ENCODE measurements around the gene CCDC102B.

CCDC102B gene

GRCh38 chr18:68965817-68966216, 167.9 kb downstream of the CCDC102B start:
- Histone ChIP-seq H3K4me3 (ENCODE audit: low read depth, low read length) (no peak overlapping the region), H3K36me3 (ENCODE audit: control insufficient read depth in 1 of 2, insufficient read depth in 2 of 2, low read length in 2 of 2) (no peaks in the 10 kb centered on the region), H2BK12ac (ENCODE audit: low read length) (no peak overlapping the region), H3K4me2 (ENCODE audit: low read length) (no peak overlapping the region), H3K14ac (ENCODE audit: low read length) (no peak overlapping the region), H3K27me3 (ENCODE audit: insufficient read depth, low read length) (no peaks in the 10 kb centered on the region), H4K91ac (ENCODE audit: low read depth, low read length) (no peak overlapping the region), H2AFZ (ENCODE audit: insufficient read depth, low read length, poor library complexity) (no peak overlapping the region), H2BK5ac (ENCODE audit: low read depth, low read length, poor library complexity) (no peak overlapping the region), H2BK120ac (ENCODE audit: insufficient read depth, low read length, poor library complexity) (no peak overlapping the region), H3K18ac (ENCODE audit: low read length) (no peak overlapping the region), H4K8ac (ENCODE audit: low read depth, low read length) (no peak overlapping the region), H4K12ac (ENCODE audit: low read depth, low read length) (no peak overlapping the region), H3K9me3 (ENCODE audit: insufficient read depth, low read depth, low read length) (no peaks in the 10 kb centered on the region), H2AK5ac (ENCODE audit: low read length) (no peak overlapping the region), H3K4ac (ENCODE audit: low read depth, low read length) (no peak overlapping the region), H3K79me2 (ENCODE audit: control insufficient read depth, insufficient read depth, low read length, poor library complexity) (no peaks in the 10 kb centered on the region), H3K79me1 (ENCODE audit: low read length) (no peaks in the 10 kb centered on the region), H3K27ac (ENCODE audit: low read depth, low read length) (no peak overlapping the region), H3K9ac (ENCODE audit: low read length) (no peak overlapping the region), H3K4me1 (ENCODE audit: control insufficient read depth in 1 of 2, insufficient read depth in 2 of 2, low read length in 2 of 2) (no peaks in the 10 kb centered on the region), H3K23ac (ENCODE audit: low read length) (no peak overlapping the region)
- WGBS (ENCODE audit: extremely low coverage, insufficient coverage, insufficient read length), result no CpG with 5 or more reads among the region's 3 CpGs
- no peak for DNase-seq

GRCh38 chr18:68969027-68969426, 171.1 kb downstream of the CCDC102B start:
- no peaks in the 10 kb centered on the region for H3K27me3 ChIP-seq (ENCODE audit: insufficient read depth, low read length)
- H3K36me3 ChIP-seq (ENCODE audit: control insufficient read depth in 1 of 2, insufficient read depth in 2 of 2, low read length in 2 of 2), result no peaks in the 10 kb centered on the region
- no peak overlapping the region for H2BK5ac ChIP-seq (ENCODE audit: low read depth, low read length, poor library complexity)
- H3K18ac ChIP-seq (ENCODE audit: low read length), result no peak overlapping the region
- no peak overlapping the region for H2BK120ac ChIP-seq (ENCODE audit: insufficient read depth, low read length, poor library complexity)
- no peak overlapping the region for H3K4me2 ChIP-seq (ENCODE audit: low read length)
- no CpG with 5 or more reads among the region's 5 CpGs for WGBS (ENCODE audit: extremely low coverage, insufficient coverage, insufficient read length)
- no peak overlapping the region for H2BK12ac ChIP-seq (ENCODE audit: low read length)
- no peak overlapping the region for H2AFZ ChIP-seq (ENCODE audit: insufficient read depth, low read length, poor library complexity)
- H3K27ac ChIP-seq (ENCODE audit: low read depth, low read length), result no peak overlapping the region
- H3K79me2 ChIP-seq (ENCODE audit: control insufficient read depth, insufficient read depth, low read length, poor library complexity), result no peaks in the 10 kb centered on the region
- H3K14ac ChIP-seq (ENCODE audit: low read length), result no peak overlapping the region
- H2AK5ac ChIP-seq (ENCODE audit: low read length), result no peak overlapping the region
- no peak overlapping the region for H3K4me3 ChIP-seq (ENCODE audit: low read depth, low read length)
- H3K9ac ChIP-seq (ENCODE audit: low read length), result no peak overlapping the region
- H3K23ac ChIP-seq (ENCODE audit: low read length), result no peak overlapping the region
- H4K91ac ChIP-seq (ENCODE audit: low read depth, low read length), result no peak overlapping the region
- H3K4ac ChIP-seq (ENCODE audit: low read depth, low read length), result no peak overlapping the region
- H4K8ac ChIP-seq (ENCODE audit: low read depth, low read length), result no peak overlapping the region
- no peaks in the 10 kb centered on the region for H3K4me1 ChIP-seq (ENCODE audit: control insufficient read depth in 1 of 2, insufficient read depth in 2 of 2, low read length in 2 of 2)
- H4K12ac ChIP-seq (ENCODE audit: low read depth, low read length), result no peak overlapping the region
- no peaks in the 10 kb centered on the region for H3K79me1 ChIP-seq (ENCODE audit: low read length)
- DNase-seq, result no peak
- H3K9me3 ChIP-seq (ENCODE audit: insufficient read depth, low read depth, low read length), result no peaks in the 10 kb centered on the region

GRCh38 chr18:68972176-68972575, 174.3 kb downstream of the CCDC102B start:
- Histone ChIP-seq H3K4me1 (ENCODE audit: control insufficient read depth in 1 of 2, insufficient read depth in 2 of 2, low read length in 2 of 2) (no peaks in the 10 kb centered on the region), H4K8ac (ENCODE audit: low read depth, low read length) (no peak overlapping the region), H3K14ac (ENCODE audit: low read length) (no peak overlapping the region), H3K79me2 (ENCODE audit: control insufficient read depth, insufficient read depth, low read length, poor library complexity) (no peaks in the 10 kb centered on the region), H3K4me3 (ENCODE audit: low read depth, low read length) (no peak overlapping the region), H3K23ac (ENCODE audit: low read length) (no peak overlapping the region), H2BK12ac (ENCODE audit: low read length) (no peak overlapping the region), H3K4ac (ENCODE audit: low read depth, low read length) (no peak overlapping the region), H3K9me3 (ENCODE audit: insufficient read depth, low read depth, low read length) (no peaks in the 10 kb centered on the region), H3K79me1 (ENCODE audit: low read length) (no peaks in the 10 kb centered on the region), H2AFZ (ENCODE audit: insufficient read depth, low read length, poor library complexity) (no peak overlapping the region), H4K12ac (ENCODE audit: low read depth, low read length) (no peak overlapping the region), H3K27ac (ENCODE audit: low read depth, low read length) (peak overlapping the region; percentile 33), H3K27me3 (ENCODE audit: insufficient read depth, low read length) (no peaks in the 10 kb centered on the region), H3K4me2 (ENCODE audit: low read length) (no peak overlapping the region), H2AK5ac (ENCODE audit: low read length) (no peak overlapping the region), H3K18ac (ENCODE audit: low read length) (no peak overlapping the region), H2BK120ac (ENCODE audit: insufficient read depth, low read length, poor library complexity) (no peak overlapping the region), H3K9ac (ENCODE audit: low read length) (no peak overlapping the region), H2BK5ac (ENCODE audit: low read depth, low read length, poor library complexity) (no peak overlapping the region), H3K36me3 (ENCODE audit: control insufficient read depth in 1 of 2, insufficient read depth in 2 of 2, low read length in 2 of 2) (no peaks in the 10 kb centered on the region), H4K91ac (ENCODE audit: low read depth, low read length) (no peak overlapping the region)
- WGBS (ENCODE audit: extremely low coverage, insufficient coverage, insufficient read length), result no CpG with 5 or more reads among the region's 5 CpGs
- peak; percentile 48 to 82 for DNase-seq

GRCh38 chr18:68979737-68980136, 181.9 kb downstream of the CCDC102B start:
- H3K4me3 ChIP-seq (ENCODE audit: low read depth, low read length), result no peak overlapping the region
- H3K4me1 ChIP-seq (ENCODE audit: control insufficient read depth in 1 of 2, insufficient read depth in 2 of 2, low read length in 2 of 2), result no peaks in the 10 kb centered on the region
- no peak overlapping the region for H4K12ac ChIP-seq (ENCODE audit: low read depth, low read length)
- no peak overlapping the region for H2AK5ac ChIP-seq (ENCODE audit: low read length)
- no peak overlapping the region for H2BK12ac ChIP-seq (ENCODE audit: low read length)
- no peak overlapping the region for H3K4ac ChIP-seq (ENCODE audit: low read depth, low read length)
- H3K14ac ChIP-seq (ENCODE audit: low read length), result no peak overlapping the region
- no peak overlapping the region for H4K91ac ChIP-seq (ENCODE audit: low read depth, low read length)
- no peak overlapping the region for H3K18ac ChIP-seq (ENCODE audit: low read length)
- no peaks in the 10 kb centered on the region for H3K36me3 ChIP-seq (ENCODE audit: control insufficient read depth in 1 of 2, insufficient read depth in 2 of 2, low read length in 2 of 2)
- H4K8ac ChIP-seq (ENCODE audit: low read depth, low read length), result no peak overlapping the region
- no peak overlapping the region for H3K9ac ChIP-seq (ENCODE audit: low read length)
- no peaks in the 10 kb centered on the region for H3K27me3 ChIP-seq (ENCODE audit: insufficient read depth, low read length)
- H3K79me1 ChIP-seq (ENCODE audit: low read length), result no peaks in the 10 kb centered on the region
- no peak for DNase-seq
- no peaks in the 10 kb centered on the region for H3K79me2 ChIP-seq (ENCODE audit: control insufficient read depth, insufficient read depth, low read length, poor library complexity)
- WGBS (ENCODE audit: extremely low coverage, insufficient coverage, insufficient read length), result no CpG with 5 or more reads among the region's 2 CpGs
- H2BK5ac ChIP-seq (ENCODE audit: low read depth, low read length, poor library complexity), result no peak overlapping the region
- H3K4me2 ChIP-seq (ENCODE audit: low read length), result no peak overlapping the region
- no peak overlapping the region for H2AFZ ChIP-seq (ENCODE audit: insufficient read depth, low read length, poor library complexity)
- no peak overlapping the region for H3K27ac ChIP-seq (ENCODE audit: low read depth, low read length)
- H3K9me3 ChIP-seq (ENCODE audit: insufficient read depth, low read depth, low read length), result no peaks in the 10 kb centered on the region
- H2BK120ac ChIP-seq (ENCODE audit: insufficient read depth, low read length, poor library complexity), result no peak overlapping the region
- H3K23ac ChIP-seq (ENCODE audit: low read length), result no peak overlapping the region

Data from trophoblast cell (in vitro differentiated cells and primary cell).